LNCAP (cell line): Measurements from ENCODE around the gene PRAMEF20.
"Not testable (repeated sequence)": the region's sequence is repeated elsewhere in the genome, so short reads cannot be mapped to it uniquely, and the experiment has no call there.

Experiments
- CTCF ChIP-seq: fragments of 450-650 bp; IDR thresholded peaks from 2 replicates; pipeline ENCODE4 v1.5.1; 2017; ENCODE audit warnings: mild to moderate bottlenecking

Gene PRAMEF20

GRCh38 chr1:13410150-13410549 is at the start of gene PRAMEF20:
Gene PRAMEF20 (plus strand): TSS chr1:13410450. CDS start chr1:13416355, 5,905 bp downstream.
- TF ChIP-seq CTCF, result not testable (repeated sequence)

GRCh38 chr1:13368544-13368943 is 41.7 kb upstream of the PRAMEF20 start:
- peak; percentile 48 for TF ChIP-seq CTCF

- not testable (repeated sequence) for TF ChIP-seq CTCF
Observed at GRCh38 chr1:13389332-13389731, 20.9 kb upstream of the PRAMEF20 start, which contains the start of gene PRAMEF17. Gene PRAMEF17 (plus strand): TSS chr1:13389632. CDS start chr1:13389658, 26 bp downstream.

GRCh38 chr1:13407811-13408210 is 2.4 kb upstream of the PRAMEF20 start:
- TF ChIP-seq CTCF, result no peak

GRCh38 chr1:13430495-13430894 is 20.2 kb downstream of the PRAMEF20 start:
- no peak for TF ChIP-seq CTCF

GRCh38 chr1:13432251-13432650 is 22.0 kb downstream of the PRAMEF20 start:
- TF ChIP-seq CTCF, result no peak

GRCh38 chr1:13435458-13435857 is 25.2 kb downstream of the PRAMEF20 start:
- no peak for TF ChIP-seq CTCF

GRCh38 chr1:13443335-13443979 is 33.2 kb downstream of the PRAMEF20 start:
- no peak for TF ChIP-seq CTCF
